Karpas-422 (cell line): ENCODE data around the gene SLC17A9. TPM values are rescaled to one million over a fixed set of nuclear protein-coding genes. Genes with fewer than 3 reads are reported as not detected.
A peak's percentile ranks its signal among the peaks of the same experiment; 100 is the strongest.
"Not testable (repeated sequence)": the region's sequence is repeated elsewhere in the genome, so short reads cannot be mapped to it uniquely, and the experiment has no call there.

Experiments
- DNase-seq: peaks from one replicate; pipeline ENCODE4 v3.0.0-alpha.2; 2015
- H2AFZ ChIP-seq: fragments of 200-600 bp; sonication (generic); 2 replicates; pipeline ENCODE4 v1.6.1; 2014; ENCODE audit warnings: antibody characterized with exemption, low read length, mixed read lengths
- H3K27ac ChIP-seq: fragments of 200-600 bp; sonication (generic); 2 replicates; pipeline ENCODE4 v1.5.1; 2014; ENCODE audit warnings: mild to moderate bottlenecking, low read length, moderate library complexity
- H3K27me3 ChIP-seq: fragments of 200-600 bp; sonication (generic); 2 replicates; pipeline ENCODE4 v1.6.1; 2014; ENCODE audit warnings: low read length, mixed read lengths
- H3K36me3 ChIP-seq: fragments of 200-600 bp; sonication (generic); 2 replicates; pipeline ENCODE4 v1.6.1; 2014; ENCODE audit warnings: low read length, mixed read lengths; ENCODE audit not compliant: insufficient read depth
- H3K4me1 ChIP-seq: fragments of 200-600 bp; sonication (generic); 2 replicates; pipeline ENCODE4 v1.6.1; 2014; ENCODE audit warnings: mild to moderate bottlenecking, low read length, mixed read lengths
- H3K4me2 ChIP-seq: fragments of 200-600 bp; sonication (generic); 2 replicates; pipeline ENCODE4 v1.6.1; 2014; ENCODE audit warnings: low read length, low read depth, mild to moderate bottlenecking; ENCODE audit not compliant: poor library complexity, severe bottlenecking
- H3K4me3 ChIP-seq: fragments of 200-600 bp; sonication (generic); 2 replicates; pipeline ENCODE4 v1.5.1; 2014; ENCODE audit warnings: mild to moderate bottlenecking, antibody characterized with exemption, low read length, mixed read lengths
- H3K79me2 ChIP-seq: fragments of 200-600 bp; sonication (generic); 2 replicates; pipeline ENCODE4 v1.6.1; 2014; ENCODE audit warnings: mild to moderate bottlenecking, low read length, mixed read lengths
- H3K9ac ChIP-seq: fragments of 200-600 bp; sonication (generic); 2 replicates; pipeline ENCODE4 v1.6.0; 2014; ENCODE audit warnings: low read length
- H3K9me2 ChIP-seq: fragments of 200-600 bp; sonication (generic), shearing (Covaris generic); replicated peaks from 2 replicates; pipeline ENCODE4 v1.6.0; 2014; ENCODE audit warnings: mild to moderate bottlenecking, low read length, moderate library complexity; ENCODE audit not compliant: insufficient read depth
- H3K9me3 ChIP-seq: fragments of 300-700, 200-600 bp; sonication (generic); 2 replicates; pipeline ENCODE4 v1.6.1; 2014; ENCODE audit warnings: low read length, mixed read lengths
- H4K20me1 ChIP-seq: fragments of 200-600 bp; sonication (generic); 2 replicates; pipeline ENCODE4 v1.6.1; 2014; ENCODE audit warnings: mild to moderate bottlenecking, antibody characterized with exemption, low read length, low read depth; ENCODE audit not compliant: insufficient read depth
- total RNA-seq: library from RNA; depleted of rRNA; stranded (reverse); fragments of >200 nt; shearing (Covaris generic); gene quantifications from 2 replicates; pipeline ENCODE4 v1.2.3, GENCODE V29; 2014; ENCODE audit warnings: low replicate concordance

SLC17A9 gene
- total RNA-seq, 1 experiment from 2014 or later = 15.9 TPM

DNA sequence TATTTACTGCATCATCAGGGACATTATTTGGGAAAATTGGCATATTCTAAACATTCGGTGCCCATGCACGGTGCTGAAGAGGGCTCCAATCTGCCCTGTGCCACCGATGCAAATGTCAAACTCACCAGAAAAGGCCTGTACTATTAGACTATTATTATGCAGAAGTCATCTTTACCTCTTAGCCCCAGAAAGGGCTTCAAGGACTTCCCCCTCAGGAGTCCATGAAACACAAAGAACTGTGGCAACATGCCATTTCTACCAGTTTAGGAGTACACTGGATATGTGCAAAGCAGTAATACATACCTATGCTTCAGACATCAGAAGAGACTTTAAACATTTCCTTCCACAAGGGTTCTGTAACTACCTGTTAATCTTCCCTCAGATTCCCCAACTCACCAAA is 34.8 kb upstream of the SLC17A9 start:
- peak overlapping the region; percentile 41 for H3K9ac ChIP-seq
- H3K4me2 ChIP-seq = peak overlapping the region; percentile 53
- peaks cover 3% of the 10 kb centered on the region; the same call in 1 of the 2 replicates for H3K36me3 ChIP-seq

DNA sequence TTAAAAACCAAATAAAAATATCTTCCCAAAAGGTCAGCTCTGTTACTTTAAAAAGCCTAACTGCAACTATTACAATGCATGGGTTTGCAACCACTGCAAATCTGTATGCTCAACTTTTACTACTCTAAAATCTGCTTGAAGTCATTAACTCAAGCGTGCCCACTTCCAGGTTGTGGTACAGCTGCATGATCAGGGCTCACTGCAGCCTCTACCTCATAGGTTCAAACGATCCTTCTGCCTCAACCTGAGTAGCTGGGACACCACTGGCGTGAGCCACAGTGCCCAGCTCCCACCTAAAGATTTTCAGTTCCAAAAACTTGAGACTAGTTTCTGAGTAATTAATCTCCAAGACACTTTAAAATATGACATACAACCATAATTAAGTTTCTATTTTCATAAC is 34.4 kb upstream of the SLC17A9 start:
- Histone ChIP-seq H3K27ac (peak overlapping the region; percentile 53), H3K79me2 (peaks cover 100% of the 10 kb centered on the region), H3K27me3 (no peaks in the 10 kb centered on the region), H3K9ac (peak overlapping the region; percentile 41), H3K4me2 (peak overlapping the region; percentile 53), H3K36me3 (peaks cover 1% of the 10 kb centered on the region; the same call in 1 of the 2 replicates), H3K9me3 (no peaks in the 10 kb centered on the region), H3K9me2 (no peaks in the 10 kb centered on the region), H2AFZ (no peak overlapping the region), H3K4me3 (no peak overlapping the region), H3K4me1 (peaks cover 65% of the 10 kb centered on the region), H4K20me1 (peaks cover 88% of the 10 kb centered on the region)
- DNase-seq = peak; percentile 59

More for the DNA sequence above, 34.8 kb upstream of the SLC17A9 start:
- Histone ChIP-seq H3K4me3 (no peak overlapping the region), H3K9me2 (no peaks in the 10 kb centered on the region), H2AFZ (no peak overlapping the region), H4K20me1 (peaks cover 87% of the 10 kb centered on the region), H3K79me2 (peaks cover 100% of the 10 kb centered on the region), H3K27me3 (no peaks in the 10 kb centered on the region), H3K9me3 (no peaks in the 10 kb centered on the region), H3K4me1 (peaks cover 62% of the 10 kb centered on the region), H3K27ac (peak overlapping the region; percentile 53)
- no peak for DNase-seq

DNA sequence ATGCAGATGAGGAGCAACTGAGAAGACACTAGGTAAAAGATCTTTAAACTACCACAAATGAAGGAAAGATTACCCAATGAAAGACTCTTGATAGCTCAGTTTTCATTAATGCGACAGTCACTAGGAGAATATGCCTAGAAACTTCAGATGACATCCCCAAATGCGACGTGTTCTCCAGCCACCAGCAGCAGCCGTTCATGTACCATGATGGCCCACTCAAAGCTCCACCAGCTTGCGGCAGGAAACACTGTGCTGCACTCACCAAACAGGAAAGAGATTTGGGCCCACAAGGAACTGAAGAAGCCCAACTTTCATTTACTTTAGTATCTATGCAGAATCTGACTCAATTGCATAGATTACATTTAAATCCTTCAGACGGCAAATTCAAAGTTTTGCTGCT is 33.7 kb upstream of the SLC17A9 start:
- H3K4me3 ChIP-seq = no peak overlapping the region
- peaks cover 88% of the 10 kb centered on the region for H4K20me1 ChIP-seq
- H3K9me2 ChIP-seq = no peaks in the 10 kb centered on the region
- H3K36me3 ChIP-seq = no peaks in the 10 kb centered on the region; the same call in 1 of the 2 replicates
- H3K79me2 ChIP-seq = peaks cover 100% of the 10 kb centered on the region
- H3K4me2 ChIP-seq = peak overlapping the region; percentile 53
- peak overlapping the region; percentile 41 for H3K9ac ChIP-seq
- peaks cover 72% of the 10 kb centered on the region for H3K4me1 ChIP-seq
- DNase-seq = peak; percentile 64
- H2AFZ ChIP-seq = no peak overlapping the region
- H3K27me3 ChIP-seq = no peaks in the 10 kb centered on the region
- peak overlapping the region; percentile 53 for H3K27ac ChIP-seq
- H3K9me3 ChIP-seq = no peaks in the 10 kb centered on the region

DNA sequence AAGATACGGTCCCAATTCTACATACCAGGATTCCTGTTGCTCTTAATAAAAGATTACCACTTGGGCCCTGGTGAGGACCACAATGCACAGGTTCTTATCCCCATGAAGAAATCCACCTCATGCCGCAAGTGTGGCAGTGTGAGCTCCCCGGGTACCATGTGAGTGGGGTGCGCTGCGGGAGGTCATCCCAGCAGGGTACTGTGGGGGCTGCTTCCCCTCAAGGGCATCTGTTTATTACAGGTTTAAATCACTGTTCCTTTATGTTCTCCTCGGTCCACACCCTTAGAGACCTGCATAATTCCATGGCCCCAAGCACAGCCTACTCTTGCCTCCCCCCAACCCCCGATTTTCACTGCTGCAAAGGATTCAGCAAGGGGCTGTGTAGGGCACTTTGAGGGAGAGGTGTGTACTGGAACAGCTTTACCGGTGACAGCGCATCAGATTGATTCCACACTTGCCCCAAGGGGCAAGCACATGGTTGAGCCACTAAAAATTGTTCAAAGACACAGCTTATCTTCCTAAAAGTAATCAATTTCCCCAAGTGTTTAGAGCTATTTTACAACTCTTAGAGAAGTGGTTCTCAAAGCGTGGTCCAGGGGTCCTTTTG is 32.4 kb upstream of the SLC17A9 start:
- no peak overlapping the region for H3K27ac ChIP-seq
- H3K9me2 ChIP-seq = no peaks in the 10 kb centered on the region
- H3K79me2 ChIP-seq = peaks cover 100% of the 10 kb centered on the region
- H3K36me3 ChIP-seq = no peaks in the 10 kb centered on the region
- H2AFZ ChIP-seq = no peak overlapping the region
- H3K27me3 ChIP-seq = no peaks in the 10 kb centered on the region
- no peak overlapping the region for H3K9ac ChIP-seq
- no peaks in the 10 kb centered on the region for H3K9me3 ChIP-seq
- H3K4me2 ChIP-seq = peak overlapping the region; percentile 53
- peaks cover 80% of the 10 kb centered on the region for H3K4me1 ChIP-seq
- DNase-seq = no peak
- H3K4me3 ChIP-seq = no peak overlapping the region
- peaks cover 90% of the 10 kb centered on the region for H4K20me1 ChIP-seq

DNA sequence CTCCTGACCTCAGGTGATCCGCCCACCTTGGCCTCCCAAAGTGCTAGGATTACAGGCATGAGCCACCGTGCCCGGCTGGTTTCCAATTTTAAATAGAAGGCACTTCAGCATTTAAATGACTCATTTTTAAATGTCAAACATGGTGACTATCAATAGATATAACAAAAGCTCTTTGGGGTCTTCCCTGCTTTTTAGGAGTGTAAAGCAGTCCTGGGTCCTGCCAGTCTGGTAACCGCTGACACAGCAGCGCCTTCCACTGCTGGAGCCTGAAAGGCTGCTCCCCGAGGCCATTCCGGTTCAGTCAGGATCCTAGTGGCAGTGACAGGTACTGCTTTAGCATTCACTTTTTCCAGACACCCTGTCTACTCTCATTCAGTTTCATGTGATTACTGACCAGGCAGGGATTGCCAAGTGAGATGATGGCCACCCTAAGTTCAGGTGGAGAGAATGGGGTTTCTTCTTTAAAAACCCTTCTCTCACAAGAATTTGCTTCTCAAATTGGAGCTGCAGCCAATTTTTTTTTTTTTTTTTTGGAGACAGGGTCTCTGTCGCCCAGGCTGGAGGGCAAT is 31.3 kb upstream of the SLC17A9 start:
- H3K9ac ChIP-seq = no peak overlapping the region
- H3K79me2 ChIP-seq = peaks cover 98% of the 10 kb centered on the region
- peak overlapping the region; percentile 53 for H3K4me2 ChIP-seq
- no peaks in the 10 kb centered on the region for H3K9me2 ChIP-seq
- H3K27ac ChIP-seq = no peak overlapping the region
- no peak overlapping the region for H3K4me3 ChIP-seq
- no peak overlapping the region for H2AFZ ChIP-seq
- peaks cover 82% of the 10 kb centered on the region for H4K20me1 ChIP-seq
- H3K4me1 ChIP-seq = peaks cover 80% of the 10 kb centered on the region
- H3K27me3 ChIP-seq = no peaks in the 10 kb centered on the region
- no peaks in the 10 kb centered on the region for H3K36me3 ChIP-seq
- peak; percentile 70 for DNase-seq
- no peaks in the 10 kb centered on the region for H3K9me3 ChIP-seq

DNA sequence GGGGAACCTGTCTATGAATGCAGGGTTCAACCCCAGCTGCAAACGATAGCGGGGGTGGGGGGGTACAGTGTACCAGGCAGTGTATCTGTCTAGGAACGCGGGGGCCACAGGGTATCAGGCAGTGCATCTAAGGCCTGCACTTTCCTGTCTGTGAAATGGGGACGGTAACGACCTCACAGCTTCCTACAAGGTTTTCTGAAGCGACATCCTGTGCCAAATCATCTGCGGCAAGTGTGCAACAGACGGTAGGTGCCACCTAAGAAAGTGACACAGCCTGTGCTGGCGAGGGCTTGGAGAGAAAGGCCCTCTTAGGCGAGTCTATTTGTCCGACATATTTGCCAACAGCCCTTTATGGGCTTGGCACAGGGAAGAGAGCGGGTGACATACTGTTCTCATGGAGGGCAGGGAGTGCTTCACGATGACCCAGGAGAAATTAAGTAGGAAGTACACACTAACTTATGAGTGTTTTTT is 30.0 kb upstream of the SLC17A9 start:
- Histone ChIP-seq H4K20me1 (peaks cover 72% of the 10 kb centered on the region), H3K36me3 (no peaks in the 10 kb centered on the region), H3K4me2 (peak overlapping the region; percentile 8), H3K9ac (no peak overlapping the region), H3K9me2 (no peaks in the 10 kb centered on the region), H3K27me3 (no peaks in the 10 kb centered on the region), H3K27ac (no peak overlapping the region), H2AFZ (no peak overlapping the region), H3K9me3 (no peaks in the 10 kb centered on the region), H3K4me1 (peaks cover 80% of the 10 kb centered on the region), H3K79me2 (peaks cover 95% of the 10 kb centered on the region), H3K4me3 (no peak overlapping the region)
- no peak for DNase-seq

DNA sequence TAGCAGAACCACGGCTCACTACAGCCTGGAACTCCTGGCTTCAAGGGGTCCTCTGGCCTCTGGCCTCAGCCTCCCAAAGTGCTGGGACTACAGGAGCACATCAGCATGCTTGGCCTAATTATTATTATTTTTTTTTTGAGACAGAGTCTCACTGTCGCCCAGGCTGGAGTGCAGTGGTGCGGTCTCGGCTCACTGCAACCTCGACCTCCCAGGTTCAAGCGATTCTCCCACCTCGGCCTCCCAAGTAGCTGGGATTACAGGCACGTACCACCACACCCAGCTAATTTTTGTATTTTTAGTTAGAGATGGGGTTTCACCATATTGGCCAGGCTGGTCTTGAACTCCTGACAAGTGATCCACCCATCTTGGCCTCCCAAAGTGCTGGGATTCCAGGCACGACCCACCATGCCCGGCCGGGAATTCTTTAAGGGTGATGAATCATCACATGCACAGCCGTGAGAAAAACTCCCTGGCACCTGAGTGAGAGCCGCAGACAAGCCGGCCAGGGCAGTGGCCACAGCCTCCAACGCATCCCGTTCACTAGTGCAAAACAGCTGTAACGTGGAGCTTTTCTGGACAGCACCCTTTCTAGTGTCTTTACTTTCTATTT is 29.3 kb upstream of the SLC17A9 start:
- not testable (repeated sequence) for H3K9ac ChIP-seq, H3K9me3 ChIP-seq, H3K9me2 ChIP-seq, H2AFZ ChIP-seq, DNase-seq, H3K4me3 ChIP-seq, H3K36me3 ChIP-seq, H3K27me3 ChIP-seq, H3K27ac ChIP-seq
- peaks cover 95% of the 10 kb centered on the region for H3K79me2 ChIP-seq
- H4K20me1 ChIP-seq = peaks cover 65% of the 10 kb centered on the region
- H3K4me2 ChIP-seq = peak overlapping the region; percentile 94
- H3K4me1 ChIP-seq = peaks cover 80% of the 10 kb centered on the region

DNA sequence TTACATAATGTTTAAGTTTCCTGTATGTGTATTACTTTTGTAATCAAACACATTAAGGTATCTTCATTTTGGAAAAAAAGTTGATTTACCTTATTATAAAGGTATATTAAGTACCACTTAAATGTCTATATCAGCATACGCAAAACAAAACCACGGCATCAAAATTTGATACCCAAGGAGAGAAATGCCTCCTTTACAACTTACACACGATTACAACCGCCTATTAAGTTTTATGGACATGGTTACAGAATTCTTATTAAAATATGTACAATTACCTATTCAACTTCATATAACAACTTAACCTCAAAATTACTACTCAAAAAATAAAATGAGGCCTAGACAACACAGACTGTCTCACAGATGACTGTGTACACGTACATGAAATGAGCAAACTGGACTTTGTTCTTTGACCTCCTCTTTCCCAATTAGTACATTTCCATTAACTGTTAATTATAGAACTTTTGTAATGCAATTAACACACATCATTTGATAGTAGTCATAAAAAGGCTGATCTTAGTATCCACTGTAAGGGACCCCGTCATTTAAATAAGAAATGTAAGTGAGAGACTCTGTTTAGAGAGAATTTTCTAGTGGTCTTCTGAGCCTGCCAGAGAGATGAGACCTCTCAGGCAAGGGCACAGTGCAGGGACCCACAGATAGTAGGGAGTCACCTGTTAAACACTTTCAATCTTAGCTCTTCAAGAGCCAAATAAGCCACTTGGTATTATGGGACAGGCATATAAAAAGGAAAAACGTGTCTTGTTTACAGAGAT is 28.7 kb upstream of the SLC17A9 start:
- H3K79me2 ChIP-seq = peaks cover 95% of the 10 kb centered on the region
- no peak overlapping the region for H2AFZ ChIP-seq
- H3K4me2 ChIP-seq = peak overlapping the region; percentile 94
- no peaks in the 10 kb centered on the region for H3K9me3 ChIP-seq
- H3K27ac ChIP-seq = peak overlapping the region; percentile 88; the same call in 1 of the 2 replicates
- no peaks in the 10 kb centered on the region for H3K27me3 ChIP-seq
- H3K9ac ChIP-seq = peak overlapping the region; percentile 99
- H4K20me1 ChIP-seq = peaks cover 58% of the 10 kb centered on the region
- H3K9me2 ChIP-seq = no peaks in the 10 kb centered on the region
- peak overlapping the region; percentile 97 for H3K4me3 ChIP-seq
- peaks cover 80% of the 10 kb centered on the region for H3K4me1 ChIP-seq
- DNase-seq = no peak
- H3K36me3 ChIP-seq = no peaks in the 10 kb centered on the region
